HG03159 (cell line): Measurements from ENCODE around the gene PTH1R.

Experiments
- ATAC-seq: cut with Tn5 transposase; IDR thresholded peaks from one replicate; pipeline ENCODE4 v1.9.1; 2021; ENCODE audit warnings: mild to moderate bottlenecking, moderate library complexity; ENCODE audit not compliant: unreplicated experiment

The PTH1R gene

DNA sequence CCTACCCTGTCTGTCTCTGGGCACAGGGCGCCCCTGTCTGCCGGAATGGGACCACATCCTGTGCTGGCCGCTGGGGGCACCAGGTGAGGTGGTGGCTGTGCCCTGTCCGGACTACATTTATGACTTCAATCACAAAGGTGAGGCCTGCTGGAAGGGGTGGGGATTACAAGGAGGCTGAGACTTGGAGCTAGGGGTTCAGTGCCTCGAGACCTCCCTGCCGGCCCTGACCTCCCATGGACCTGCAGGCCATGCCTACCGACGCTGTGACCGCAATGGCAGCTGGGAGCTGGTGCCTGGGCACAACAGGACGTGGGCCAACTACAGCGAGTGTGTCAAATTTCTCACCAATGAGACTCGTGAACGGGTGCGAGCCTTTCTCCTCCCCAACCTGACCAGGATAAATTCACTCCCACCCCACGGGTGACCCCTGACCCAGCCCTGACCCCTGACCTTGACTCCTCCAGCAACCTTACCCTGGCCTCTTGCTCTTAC is 20.4 kb downstream of the PTH1R start:
- ATAC-seq: no peak

GRCh38 chr3:46898321-46899150 is 21.0 kb downstream of the PTH1R start:
- no peak for ATAC-seq

GRCh38 chr3:46899151-46900006 is 21.9 kb downstream of the PTH1R start:
- no peak for ATAC-seq

GRCh38 chr3:46900007-46900292 is 22.4 kb downstream of the PTH1R start:
- ATAC-seq: no peak

GRCh38 chr3:46900356-46900755 is 22.8 kb downstream of the PTH1R start:
- no peak for ATAC-seq

GRCh38 chr3:46901061-46901460 is 23.5 kb downstream of the PTH1R start:
- no peak for ATAC-seq

GRCh38 chr3:46901591-46902187 is 24.2 kb downstream of the PTH1R start:
- ATAC-seq: no peak

DNA sequence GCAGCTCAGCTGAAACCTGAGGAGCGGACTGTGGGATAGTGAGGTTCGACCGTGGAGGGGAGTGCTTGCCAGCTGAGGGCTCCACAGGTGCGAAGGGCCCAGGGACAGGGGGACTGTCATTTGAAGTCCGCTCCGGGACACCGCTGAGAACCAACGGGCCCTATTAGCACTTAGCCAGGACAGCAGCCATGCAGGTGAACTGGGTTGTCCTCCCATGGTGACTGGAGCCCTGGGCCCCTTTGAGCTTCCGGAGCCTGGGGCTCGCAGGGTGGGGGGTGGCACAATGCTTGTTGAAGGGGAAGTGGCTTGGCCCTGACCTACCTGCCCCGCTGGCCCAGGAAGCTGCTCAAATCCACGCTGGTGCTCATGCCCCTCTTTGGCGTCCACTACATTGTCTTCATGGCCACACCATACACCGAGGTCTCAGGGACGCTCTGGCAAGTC is 24.7 kb downstream of the PTH1R start:
- ATAC-seq: no peak

DNA sequence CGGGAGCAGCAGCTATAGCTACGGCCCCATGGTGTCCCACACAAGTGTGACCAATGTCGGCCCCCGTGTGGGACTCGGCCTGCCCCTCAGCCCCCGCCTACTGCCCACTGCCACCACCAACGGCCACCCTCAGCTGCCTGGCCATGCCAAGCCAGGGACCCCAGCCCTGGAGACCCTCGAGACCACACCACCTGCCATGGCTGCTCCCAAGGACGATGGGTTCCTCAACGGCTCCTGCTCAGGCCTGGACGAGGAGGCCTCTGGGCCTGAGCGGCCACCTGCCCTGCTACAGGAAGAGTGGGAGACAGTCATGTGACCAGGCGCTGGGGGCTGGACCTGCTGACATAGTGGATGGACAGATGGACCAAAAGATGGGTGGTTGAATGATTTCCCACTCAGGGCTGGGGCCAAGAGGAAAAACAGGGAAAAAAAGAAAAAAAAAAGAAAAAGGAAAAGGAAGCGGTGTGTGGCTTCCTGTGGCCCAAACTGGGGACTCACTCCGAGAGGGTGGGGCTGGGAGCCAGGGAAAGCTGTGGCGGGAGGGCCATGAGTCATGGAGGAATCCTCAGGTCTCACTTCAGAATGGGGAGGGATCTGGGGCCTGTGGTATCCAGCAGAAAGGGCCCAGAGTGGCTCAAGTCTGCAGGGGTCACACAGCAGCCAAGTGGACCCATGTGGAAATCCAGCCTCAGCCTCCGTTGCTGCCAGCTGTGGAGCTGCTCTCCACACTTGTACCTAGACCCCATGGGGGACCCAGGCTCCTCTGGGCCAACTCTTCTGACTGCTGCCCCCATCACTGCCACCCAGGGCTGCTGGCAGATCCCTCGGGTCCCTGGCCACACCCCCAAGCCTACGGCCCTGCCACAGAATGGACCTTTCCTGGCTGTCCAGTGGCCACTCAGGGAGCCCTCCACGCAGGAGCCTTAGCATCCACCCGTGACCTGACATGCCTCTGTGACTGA is 26.1 kb downstream of the PTH1R start:
- ATAC-seq: no peak

DNA sequence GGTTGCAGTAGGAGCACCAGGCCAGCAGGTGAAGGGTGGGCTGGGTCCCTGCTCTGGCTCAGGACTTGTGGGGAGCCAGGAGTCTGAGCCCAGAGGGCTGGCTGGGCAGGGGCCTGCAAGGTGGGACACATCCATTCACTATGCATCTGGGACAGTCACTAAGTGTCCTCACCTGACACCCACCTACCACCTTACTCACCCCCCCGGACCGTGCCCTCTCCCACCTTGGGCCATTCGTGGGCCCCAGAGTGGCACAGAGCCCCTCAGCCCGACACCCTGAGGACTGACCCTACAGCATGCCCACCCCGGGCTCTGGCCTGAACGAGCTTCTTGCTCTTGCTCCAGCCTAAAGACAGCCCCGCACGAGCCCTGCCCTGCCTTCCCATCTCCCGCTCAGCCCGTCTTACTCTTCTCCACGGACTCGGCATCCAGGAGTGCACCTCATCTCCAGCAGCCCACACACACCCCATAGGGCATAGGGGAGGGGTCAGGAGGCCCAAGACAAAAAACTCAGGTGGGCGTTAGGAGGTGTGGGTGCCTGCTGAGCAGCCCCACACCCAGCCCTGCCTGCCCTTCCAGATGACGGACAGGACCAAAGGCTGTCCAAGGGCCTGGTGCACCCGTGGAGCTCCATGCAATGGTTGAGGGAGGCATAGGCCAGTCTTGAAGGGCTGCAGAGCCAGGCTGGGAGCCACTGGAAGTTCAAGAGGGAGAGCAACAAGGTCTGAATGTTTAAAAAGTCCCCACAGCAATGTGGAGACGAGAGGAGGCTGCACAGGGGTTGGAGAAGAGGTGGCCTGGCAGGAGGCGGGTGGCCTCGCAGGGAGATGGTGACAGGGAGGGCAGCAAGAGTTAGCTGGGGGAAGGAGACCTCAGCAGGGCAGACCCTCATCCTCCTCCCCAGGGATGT is 27.0 kb downstream of the PTH1R start:
- ATAC-seq: no peak

- ATAC-seq: no peak
Measured at GRCh38 chr3:46905213-46905560, 27.7 kb downstream of the PTH1R start.

DNA sequence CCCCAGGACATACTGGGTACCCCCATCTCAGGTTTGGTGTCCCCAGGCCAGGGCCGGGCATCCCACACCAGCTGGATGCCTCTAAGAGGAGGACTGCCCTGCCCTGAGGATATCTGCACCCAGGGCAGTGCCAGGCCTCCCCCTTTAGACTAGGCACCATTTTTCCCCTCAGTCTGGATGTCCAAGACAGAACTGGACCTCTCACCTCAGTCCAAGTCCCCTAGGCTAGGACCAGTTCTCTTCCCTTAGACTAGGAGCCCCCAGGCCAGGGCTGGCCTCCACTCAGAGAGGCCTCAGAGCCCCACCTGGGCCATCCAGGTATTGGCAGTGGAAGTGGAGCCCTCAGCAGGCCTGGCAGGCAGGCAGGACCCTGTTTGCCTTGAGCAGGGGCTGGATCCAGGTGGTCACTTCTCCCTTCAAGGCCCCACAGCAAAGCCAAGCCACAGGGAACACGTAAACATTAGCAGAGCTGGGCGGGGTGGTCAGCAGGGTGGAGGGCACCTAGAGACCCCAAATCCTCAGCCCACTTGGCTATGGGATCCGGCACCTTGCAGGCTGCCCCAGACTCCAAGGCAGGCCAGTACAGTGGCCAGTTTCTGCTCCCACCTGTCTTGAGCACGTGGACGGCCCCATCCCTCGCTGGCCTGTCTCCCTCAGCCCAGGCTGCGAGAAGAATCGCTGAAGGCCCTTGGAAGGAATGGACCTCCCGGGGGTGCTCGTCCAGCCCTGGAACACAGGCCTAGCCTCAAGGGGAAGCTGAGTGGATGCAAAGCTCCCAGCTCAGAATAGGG is 28.3 kb downstream of the PTH1R start:
- no peak for ATAC-seq

DNA sequence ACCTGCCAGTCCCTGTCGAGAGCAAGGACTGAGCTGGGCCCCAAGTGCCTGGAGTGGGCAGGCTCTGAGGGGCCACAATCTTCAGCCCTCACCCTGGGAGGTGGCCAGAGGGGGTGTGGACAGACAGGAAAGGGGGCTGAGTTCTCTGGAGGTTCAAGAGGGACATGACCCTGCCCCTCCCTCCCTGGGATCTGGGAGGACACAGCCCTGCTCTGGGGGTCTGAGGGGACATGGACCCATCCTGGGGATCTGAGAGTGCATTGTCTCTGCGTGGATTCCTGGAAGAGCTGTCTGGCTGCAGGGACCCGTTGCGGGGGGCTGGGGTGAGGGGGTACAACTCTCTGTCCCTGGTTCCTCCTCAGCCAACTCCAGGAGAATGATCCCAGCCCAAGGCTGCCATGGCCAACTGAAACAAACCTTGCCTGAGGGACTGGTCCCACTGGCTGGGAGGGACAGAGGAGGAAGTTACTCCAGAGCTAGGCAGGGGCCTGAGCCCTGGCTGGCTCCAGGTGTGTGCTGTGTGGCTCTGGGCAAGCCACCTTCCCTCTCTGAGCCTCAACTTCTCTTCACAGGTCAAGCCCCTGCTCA is 29.0 kb downstream of the PTH1R start:
- no peak for ATAC-seq

DNA sequence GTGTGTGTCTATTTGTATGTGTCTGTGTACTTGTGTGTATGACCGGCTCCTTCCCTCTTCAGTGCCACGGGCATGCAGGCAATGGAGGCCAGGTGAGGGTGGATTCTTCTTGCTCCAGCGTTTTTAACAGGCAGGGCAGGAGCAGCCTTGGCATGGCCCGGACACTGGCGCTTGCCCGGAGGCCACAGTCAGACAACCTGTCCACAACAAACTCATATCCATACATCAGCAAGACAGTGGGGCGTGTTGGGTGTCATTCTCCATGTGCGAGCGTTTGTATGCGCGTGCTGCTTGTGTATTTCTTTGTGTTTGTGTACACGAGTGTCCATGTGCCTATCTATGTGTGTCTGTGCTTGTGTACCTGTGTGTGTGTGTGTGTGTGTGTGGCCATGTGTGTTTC is 29.8 kb downstream of the PTH1R start:
- no peak for ATAC-seq

- ATAC-seq: no peak
Measured at GRCh38 chr3:46907960-46908293, 30.4 kb downstream of the PTH1R start.

DNA sequence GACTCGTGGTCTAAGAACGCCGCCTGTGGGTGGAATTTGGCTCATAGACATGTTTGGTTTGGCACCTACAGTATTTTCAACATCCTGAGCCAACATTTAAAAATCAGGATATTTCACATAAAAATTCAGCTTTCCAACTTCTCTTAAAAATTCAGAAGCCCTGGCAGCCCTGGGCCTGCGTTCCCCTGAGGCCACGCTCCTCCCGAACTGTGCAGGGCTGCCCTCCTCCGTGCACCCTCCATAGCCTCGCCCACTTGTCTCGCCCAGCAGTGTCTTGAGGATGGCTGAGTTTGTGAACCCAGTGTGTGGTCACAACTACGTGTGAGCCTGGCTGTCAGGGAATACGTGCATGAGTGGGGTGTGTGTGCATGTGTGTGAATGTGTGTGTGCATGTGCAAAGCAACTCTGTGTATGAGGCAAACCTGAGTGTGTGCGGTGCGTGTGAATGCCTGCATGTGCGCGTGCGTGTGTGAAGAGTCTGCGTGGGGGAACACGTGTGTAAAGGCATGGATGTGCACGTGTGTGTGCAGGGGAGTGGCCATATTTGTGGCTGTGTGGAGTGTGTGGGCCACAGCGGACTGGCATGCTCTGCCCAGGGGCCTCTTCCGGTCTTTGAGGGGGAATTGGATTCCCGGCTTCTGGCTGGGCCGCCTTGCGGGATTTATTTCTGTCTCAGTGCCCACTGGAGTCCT is 30.9 kb downstream of the PTH1R start:
- ATAC-seq: no peak

GRCh38 chr3:46908986-46909534 is 31.5 kb downstream of the PTH1R start:
- ATAC-seq: no peak
